HG02870 (cell line): ENCODE data around the gene CD7.

ENCODE experiments used
- ATAC-seq: cut with Tn5 transposase; IDR thresholded peaks from one replicate; pipeline ENCODE4 v1.9.1; 2021; ENCODE audit warnings: mild to moderate bottlenecking, moderate library complexity; ENCODE audit not compliant: unreplicated experiment

The CD7 gene

DNA sequence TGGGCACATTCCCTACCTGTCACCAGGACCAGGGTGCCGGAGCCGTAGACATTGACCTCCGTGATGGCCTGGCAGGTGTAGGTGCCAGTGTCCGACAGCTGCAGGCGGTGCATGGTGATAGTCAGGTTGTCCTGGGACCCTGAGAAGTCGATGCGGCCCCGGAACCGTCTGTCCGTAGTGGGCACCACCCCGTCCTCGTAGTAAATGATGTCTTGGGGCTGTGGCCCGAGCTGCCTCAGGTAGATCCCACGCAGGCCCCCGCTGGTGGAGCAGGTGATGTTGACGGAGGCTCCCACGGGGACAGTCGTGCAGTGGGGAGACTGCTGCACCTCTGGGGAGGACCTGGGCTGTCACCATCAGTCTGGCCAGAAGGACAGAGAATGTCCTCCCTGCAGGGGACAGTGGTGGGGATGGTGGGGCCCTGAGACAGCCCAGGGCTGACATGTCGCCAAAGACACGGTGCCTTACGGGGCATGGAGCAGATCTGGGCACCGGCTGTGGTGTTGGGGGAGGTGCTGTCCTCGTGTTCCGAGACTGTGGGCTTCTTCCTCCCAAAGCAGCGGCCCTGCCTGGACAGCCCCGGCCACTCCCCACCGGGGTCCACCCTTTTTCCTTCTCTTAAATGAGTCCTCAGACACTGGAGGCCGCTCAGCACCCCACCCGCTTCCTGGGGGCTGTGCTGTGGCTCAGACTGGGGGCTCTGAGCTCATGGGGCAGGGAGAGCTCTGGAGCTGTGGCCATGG is 586 bp downstream of the CD7 start:
- no peak for ATAC-seq

- no peak for ATAC-seq
These were observed 1.6 kb downstream of the CD7 start for GRCh38 chr17:82315703-82316358.

DNA sequence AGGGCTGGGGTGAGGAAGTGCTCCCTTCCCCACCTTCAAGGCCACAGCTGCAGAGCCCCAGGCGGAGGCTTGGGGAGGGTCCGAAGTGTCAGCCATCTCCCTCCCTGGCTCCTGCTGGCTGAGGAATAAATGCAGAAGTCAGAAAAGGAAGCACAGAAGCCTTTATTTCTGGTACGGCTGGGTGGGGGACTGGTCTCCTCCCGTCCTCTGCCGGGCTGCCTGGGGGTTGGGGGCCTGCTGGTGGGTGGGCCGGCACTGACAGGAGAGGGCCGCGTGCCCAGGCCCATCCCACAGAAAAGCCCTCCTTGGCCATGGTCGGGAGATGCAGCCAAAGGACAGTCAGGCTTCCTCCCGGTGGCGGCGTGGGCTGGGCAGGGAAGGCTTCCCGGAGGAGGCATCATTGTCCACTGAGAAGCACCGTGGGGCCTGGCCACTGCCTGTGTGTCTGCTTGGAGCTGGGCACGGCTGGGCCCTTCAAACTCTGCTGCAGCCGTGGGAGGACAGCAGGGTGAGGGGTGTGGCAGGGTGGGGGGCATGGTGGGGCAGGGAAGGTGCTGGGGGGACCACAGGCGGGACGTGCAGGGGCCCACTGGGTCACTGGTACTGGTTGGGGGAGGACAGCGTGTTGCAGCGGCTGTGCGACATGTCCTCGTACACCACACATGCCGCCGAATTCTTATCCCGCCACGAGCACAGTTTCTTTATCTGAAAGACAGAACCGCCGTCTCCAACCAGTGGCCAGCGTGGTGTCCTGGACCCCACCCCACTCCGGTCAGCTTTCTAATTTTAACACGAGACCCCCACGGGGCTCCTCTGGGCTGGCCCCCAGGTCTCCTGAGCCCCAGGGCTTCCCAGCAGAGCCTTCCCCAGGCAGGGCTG is 2.4 kb downstream of the CD7 start:
- ATAC-seq = no peak

DNA sequence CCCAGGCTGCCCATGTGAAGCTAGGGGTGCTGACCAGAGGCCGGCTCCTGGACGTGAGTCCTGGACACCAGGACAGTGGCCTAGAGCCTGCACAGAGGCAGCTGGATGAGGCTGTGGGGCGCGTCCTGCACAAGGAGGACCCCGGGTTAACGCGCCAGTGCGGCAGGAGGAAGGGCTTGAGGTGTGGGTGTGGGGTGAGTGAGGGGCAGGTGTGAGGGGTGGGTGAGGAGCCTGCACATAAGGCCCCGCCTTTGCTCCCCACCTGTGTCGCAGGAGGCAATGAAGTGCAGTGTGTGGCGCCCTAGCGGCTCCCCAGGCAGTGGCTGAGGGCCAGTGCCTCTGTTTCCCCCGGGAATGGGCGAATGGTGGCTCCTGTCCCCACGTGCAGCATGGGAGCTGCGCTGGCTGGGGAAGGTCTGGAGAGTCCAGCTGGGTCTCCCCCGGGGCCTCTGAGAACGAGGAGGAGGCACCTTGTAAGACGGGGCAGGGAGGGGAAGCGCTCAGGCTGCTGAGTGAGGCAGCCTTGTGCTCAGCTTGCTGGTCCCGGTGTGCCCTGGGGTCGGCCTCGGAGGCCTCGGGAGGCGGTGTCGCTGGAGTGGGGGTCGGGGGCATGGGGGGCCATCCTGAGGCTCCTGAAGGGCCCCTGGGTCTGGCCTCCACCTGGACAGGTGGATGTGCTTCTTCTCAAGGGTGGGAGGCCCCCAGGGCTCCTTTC is 3.2 kb downstream of the CD7 start:
- no peak for ATAC-seq

DNA sequence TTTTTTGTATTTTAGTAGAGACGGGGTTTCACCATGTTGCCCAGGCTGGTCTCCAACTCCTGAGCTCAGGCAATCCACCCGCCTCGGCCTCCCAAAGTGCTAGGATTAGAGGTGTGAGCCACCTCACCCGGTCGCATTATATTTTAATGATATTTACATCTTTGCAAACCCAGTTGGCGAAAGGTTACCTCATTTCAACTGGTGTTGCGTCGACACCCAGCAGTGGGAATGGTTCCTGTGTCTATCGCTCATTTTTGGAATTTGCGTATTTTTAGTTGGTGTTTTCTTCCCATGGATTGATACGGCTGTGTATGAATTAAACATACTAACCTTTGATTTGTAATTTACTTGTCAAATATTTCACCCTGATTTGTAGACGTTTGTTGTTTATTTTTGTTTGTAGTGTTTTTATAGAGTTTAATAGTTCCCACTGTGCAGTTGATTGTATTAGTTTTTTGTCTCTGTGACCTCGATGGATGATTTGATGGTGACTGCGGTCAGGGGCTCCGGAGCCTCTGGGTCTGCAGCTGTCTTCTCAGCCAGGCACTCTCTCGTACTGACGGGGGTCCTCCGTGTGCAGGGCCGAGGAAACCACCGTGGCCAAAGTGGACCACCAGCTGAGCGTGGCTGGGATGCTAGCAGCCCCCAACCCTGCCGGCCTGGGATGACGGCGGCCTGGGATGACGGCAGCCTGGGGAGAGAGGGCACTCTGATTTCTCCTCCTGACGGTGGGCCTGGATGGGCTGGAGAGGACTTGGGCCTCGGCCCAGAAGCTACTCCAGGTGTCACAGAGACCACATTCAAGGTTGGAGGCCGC is 4.0 kb downstream of the CD7 start:
- no peak for ATAC-seq

DNA sequence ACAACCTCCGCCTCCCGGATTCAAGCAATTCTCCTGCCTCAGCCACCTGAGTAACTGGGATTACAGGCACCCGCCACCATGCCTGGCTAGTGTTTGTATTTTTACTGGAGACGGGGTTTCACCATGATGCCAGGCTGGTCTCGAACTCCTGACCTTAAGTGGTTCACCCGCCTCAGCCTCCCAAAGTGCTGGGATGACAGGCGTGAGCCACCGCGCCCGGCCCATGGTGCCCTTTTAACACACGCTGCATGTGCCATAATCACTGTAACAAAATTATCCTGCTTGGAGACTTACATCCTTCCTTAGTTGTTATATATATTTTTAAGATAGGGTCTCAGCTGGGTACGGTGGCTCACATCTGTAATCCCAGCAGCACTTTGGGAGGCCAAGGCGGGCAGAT is 5.4 kb downstream of the CD7 start:
- ATAC-seq = no peak

DNA sequence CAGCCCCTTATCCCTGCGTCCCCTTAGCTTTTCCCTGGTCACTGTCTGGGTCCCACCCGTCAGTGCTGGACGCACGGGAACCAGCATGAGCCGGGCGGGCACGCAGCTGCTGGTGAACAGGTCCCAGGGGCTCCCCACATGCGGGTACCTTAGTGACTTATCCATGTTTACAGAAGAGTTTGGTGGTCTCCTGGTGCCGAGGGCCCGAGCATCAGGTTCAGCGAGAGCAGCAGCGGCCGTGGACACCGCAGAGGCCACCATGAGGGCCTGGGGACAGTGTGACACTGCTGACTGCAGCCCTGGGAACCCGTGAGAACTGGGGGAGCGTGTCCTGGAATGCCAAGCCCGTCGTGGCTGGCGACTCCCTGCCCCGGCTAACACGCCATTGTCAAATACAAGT is 6.5 kb downstream of the CD7 start:
- no peak for ATAC-seq

DNA sequence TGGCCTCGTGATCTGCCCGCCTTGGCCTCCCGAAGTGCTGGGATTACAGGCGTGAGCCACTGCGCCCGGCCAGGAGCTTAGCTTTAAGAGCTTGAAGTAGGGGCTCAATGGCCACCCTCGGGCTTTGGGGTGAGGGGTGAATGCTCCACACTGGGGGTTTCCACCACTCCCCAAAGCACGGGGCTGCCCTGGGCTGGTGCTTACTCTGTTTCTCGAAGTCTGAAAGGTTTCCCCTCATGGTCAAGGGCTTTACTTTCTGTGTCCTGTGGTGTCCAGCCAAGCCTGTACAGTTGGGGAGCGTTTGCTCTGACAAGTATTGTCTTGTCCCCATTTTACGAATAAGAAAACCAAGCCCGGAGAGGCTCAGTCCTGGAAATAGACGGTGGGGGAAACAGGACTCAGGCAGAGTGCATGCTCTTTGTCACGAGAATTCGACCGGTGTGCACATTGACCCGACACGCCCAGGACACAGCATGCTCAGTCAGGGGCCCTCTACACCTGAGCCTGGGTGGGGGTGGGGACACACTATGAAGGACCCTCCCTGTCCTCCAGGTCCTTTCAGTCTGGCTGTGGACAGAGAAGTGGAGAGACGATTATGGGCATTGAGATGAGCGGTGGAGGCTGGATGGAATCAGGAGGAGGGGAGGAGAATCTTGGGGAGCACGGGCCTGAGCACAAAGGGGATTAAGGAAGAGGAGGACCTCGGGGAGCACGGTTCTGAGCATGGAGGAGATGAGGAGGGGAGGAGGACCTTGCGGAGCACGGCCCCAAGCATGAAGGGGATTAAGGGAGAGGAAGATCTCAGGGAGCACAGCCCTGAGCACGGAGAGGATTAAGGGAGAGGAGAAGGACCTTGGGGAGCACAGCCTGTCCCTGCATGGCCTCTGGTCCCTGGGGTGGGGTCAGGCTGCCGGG is 7.5 kb downstream of the CD7 start:
- no peak for ATAC-seq

- ATAC-seq = no peak
These were observed 11.6 kb downstream of the CD7 start for GRCh38 chr17:82305727-82306300.

- no peak for ATAC-seq
These were observed 12.3 kb downstream of the CD7 start for GRCh38 chr17:82304826-82305726.

- no peak for ATAC-seq
These were observed 13.2 kb downstream of the CD7 start for GRCh38 chr17:82303944-82304808.

GRCh38 chr17:82302991-82303943 is 14.1 kb downstream of the CD7 start:
- no peak for ATAC-seq

GRCh38 chr17:82302568-82302963 is 14.8 kb downstream of the CD7 start:
- no peak for ATAC-seq

- no peak for ATAC-seq
These were observed 15.4 kb downstream of the CD7 start for GRCh38 chr17:82301916-82302567.

DNA sequence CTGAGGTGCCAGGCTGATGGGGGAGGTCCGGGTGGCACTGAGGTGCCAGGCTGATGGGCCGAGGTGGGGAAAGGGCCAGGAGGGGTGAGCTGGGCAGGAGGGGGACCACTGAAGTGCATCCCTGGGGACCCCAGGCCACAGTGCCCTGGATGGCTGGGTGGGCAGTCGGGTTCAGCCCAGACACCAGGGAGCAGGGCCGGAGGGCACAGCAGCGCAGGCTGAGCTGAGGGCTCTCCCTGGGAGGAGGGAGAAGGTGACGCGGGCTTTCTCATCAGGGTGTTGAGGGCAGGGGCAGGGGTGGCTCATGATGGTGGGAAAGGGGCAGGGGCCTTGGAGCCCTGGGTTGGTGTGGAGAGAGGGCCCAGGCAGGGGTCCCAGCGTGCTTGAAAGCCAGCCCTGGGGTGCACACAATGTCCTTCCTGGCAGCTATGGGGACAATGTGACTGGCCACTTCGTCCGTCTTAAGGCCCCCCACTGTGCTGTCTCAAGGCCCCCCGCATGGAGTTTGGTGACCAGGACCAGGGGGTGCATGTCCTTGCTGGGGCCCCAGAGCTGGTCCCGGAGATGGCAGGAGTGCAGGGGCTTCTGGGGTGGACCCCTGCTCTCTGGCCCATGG is 16.0 kb downstream of the CD7 start:
- ATAC-seq = no peak
